Muscle layer of duodenum (tissue), 2 donors: ENCODE results near the gene SCPEP1.

ENCODE experiments used
- H3K27ac ChIP-seq: one replicate; pipeline ENCODE4 v1.7.0; 2013; ENCODE audit warnings: mild to moderate bottlenecking, low read length
- H3K27me3 ChIP-seq: one replicate; pipeline ENCODE4 v1.7.0; 2013; ENCODE audit warnings: low read depth, mild to moderate bottlenecking, control low read depth, low read length
- H3K36me3 ChIP-seq, 2 donors: one replicate each; pipeline ENCODE4 v1.7.0; 2013; ENCODE audit warnings: low read length in 2 of 2, control low read depth in 1 of 2, mild to moderate bottlenecking in 1 of 2; ENCODE audit not compliant: insufficient read depth in 2 of 2, control insufficient read depth in 1 of 2
- H3K4me1 ChIP-seq, 2 donors: one replicate each; pipeline ENCODE4 v1.7.0; 2013; ENCODE audit warnings: low read length in 2 of 2, mild to moderate bottlenecking in 2 of 2, control low read depth in 1 of 2, moderate library complexity in 1 of 2; ENCODE audit not compliant: insufficient read depth in 2 of 2, control insufficient read depth in 1 of 2
- H3K4me3 ChIP-seq, 2 donors: one replicate each; pipeline ENCODE4 v1.7.0; 2013; ENCODE audit warnings: low read length in 2 of 2, low read depth in 1 of 2, mild to moderate bottlenecking in 1 of 2
- H3K9me3 ChIP-seq, 2 donors: one replicate each; pipeline ENCODE4 v1.7.0; 2013; ENCODE audit warnings: low read length in 2 of 2, control low read depth in 1 of 2, mild to moderate bottlenecking in 1 of 2; ENCODE audit not compliant: control insufficient read depth in 1 of 2
- donor health status: healthy.

Gene SCPEP1

GRCh38 chr17:56985371-56986162 lies 7.6 kb downstream of the SCPEP1 start:
- no peak overlapping the region for H3K27ac ChIP-seq
- peaks cover 30 to 57% of the 10 kb centered on the region in 2 donors for H3K36me3 ChIP-seq
- no peaks in the 10 kb centered on the region for H3K27me3 ChIP-seq
- H3K4me1 ChIP-seq = no peaks in the 10 kb centered on the region
- H3K9me3 ChIP-seq = no peaks in the 10 kb centered on the region
- no peak overlapping the region for H3K4me3 ChIP-seq

- no peak overlapping the region for H3K27ac ChIP-seq
- H3K4me3 ChIP-seq = no peak overlapping the region
- no peaks in the 10 kb centered on the region for H3K27me3 ChIP-seq
- no peaks in the 10 kb centered on the region for H3K9me3 ChIP-seq
- H3K36me3 ChIP-seq = peaks cover 32 to 59% of the 10 kb centered on the region in 2 donors
- H3K4me1 ChIP-seq = no peaks in the 10 kb centered on the region
Measured at GRCh38 chr17:56987283-56987834, 9.4 kb downstream of the SCPEP1 start.

DNA sequence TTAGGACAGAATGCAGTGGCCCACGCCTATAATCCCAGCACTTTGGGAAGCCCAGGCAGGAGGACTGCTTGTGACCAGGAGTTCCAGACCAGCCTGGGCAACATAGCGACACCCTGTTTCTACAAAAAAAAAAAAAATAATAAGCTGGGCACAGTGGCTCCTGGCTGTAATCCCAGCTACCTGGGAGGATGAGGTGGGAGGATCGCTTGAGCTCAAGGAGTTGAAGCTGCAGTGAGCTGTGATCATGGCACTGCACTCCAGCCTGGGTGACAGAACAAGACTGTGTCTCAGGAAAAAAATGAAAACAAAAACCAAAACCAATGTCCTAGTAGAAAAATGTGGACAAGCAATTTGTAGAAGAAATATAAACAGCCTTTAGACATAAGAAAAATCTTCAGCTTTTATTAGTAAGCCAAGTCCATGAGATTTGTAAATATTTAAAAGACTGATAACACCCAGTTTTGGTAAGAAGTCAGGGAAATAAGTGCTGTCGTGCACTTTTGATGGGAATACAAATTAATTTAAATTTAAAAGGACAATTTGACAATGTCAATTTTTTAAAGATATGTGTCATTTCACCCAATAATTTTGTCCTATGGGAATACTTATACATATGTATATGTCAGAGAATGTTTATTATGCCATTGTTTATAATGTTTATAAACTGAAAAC lies 11.1 kb downstream of the SCPEP1 start:
- H3K27ac ChIP-seq = no peak overlapping the region
- H3K27me3 ChIP-seq = no peaks in the 10 kb centered on the region
- H3K36me3 ChIP-seq = peaks cover 32 to 65% of the 10 kb centered on the region in 2 donors
- no peaks in the 10 kb centered on the region for H3K9me3 ChIP-seq
- no peak overlapping the region for H3K4me3 ChIP-seq
- H3K4me1 ChIP-seq = no peaks in the 10 kb centered on the region

GRCh38 chr17:56992364-56992763 lies 14.4 kb downstream of the SCPEP1 start:
- no peaks in the 10 kb centered on the region for H3K9me3 ChIP-seq
- peaks cover 0 to 8% of the 10 kb centered on the region in 2 donors for H3K4me1 ChIP-seq
- no peak overlapping the region for H3K4me3 ChIP-seq
- H3K36me3 ChIP-seq = peaks cover 20 to 55% of the 10 kb centered on the region in 2 donors
- no peak overlapping the region for H3K27ac ChIP-seq
- H3K27me3 ChIP-seq = no peaks in the 10 kb centered on the region

DNA sequence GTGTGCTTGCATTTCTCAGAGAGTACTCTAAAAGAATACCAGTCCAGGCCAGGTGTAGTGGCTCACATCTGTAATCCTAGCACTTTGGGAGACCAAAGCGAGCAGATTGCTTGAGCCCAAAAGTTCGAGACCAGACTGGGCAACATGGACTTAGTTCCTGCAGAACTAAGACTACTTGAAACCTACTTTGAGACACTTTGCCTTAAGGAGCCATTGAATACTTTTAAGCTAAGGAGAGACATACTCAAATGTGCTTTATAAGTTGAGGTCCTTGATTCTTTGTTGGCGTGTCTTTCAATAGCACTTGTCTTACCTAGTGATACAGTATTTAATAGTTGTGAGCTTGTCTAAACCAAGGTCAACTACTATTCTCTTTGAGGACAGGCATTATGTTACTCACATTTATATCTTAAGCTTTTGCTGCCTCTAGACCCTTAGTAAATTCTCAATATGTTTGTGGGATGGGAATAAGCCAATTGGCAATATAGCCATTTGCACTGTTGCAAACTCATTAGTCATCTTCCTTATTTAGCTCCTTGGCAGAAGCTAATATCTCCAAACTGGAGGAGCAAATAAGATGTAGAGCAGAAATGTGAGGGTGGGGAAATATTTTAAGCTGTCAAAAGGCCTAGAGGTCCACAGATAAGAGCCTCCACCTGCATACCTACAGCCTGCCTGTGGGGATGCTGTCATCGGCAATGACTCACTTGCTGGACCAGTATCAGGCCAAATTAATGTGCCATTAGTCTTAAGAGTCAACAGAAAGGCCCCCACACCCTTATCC lies 16.3 kb downstream of the SCPEP1 start:
- H3K4me1 ChIP-seq = peaks cover 0 to 8% of the 10 kb centered on the region in 2 donors
- H3K9me3 ChIP-seq = no peaks in the 10 kb centered on the region
- H3K4me3 ChIP-seq = no peak overlapping the region
- H3K36me3 ChIP-seq = peaks cover 13 to 58% of the 10 kb centered on the region in 2 donors
- H3K27ac ChIP-seq = no peak overlapping the region
- no peaks in the 10 kb centered on the region for H3K27me3 ChIP-seq

DNA sequence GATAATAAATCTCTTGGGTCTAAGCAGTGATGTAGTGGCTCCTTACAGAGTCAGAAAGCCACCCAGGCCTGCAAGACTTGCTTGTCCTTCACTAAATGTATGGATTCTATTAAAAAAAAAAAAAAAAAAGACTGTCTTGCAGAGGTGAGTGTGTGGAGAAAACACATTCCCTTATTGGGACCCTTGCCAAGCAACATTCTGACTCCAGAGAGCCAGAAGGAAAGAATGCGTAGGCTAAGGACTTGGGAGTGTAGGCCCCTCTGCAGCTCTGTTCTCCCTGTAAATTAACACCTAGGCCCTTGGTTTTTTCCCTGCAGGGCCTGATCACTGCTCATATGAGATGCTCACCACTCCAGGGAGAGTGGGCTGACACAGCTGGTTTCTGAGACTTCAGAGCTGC lies 17.8 kb downstream of the SCPEP1 start:
- no peak overlapping the region for H3K4me3 ChIP-seq
- no peaks in the 10 kb centered on the region for H3K9me3 ChIP-seq
- peaks cover 17 to 61% of the 10 kb centered on the region in 2 donors for H3K36me3 ChIP-seq
- peaks cover 0 to 8% of the 10 kb centered on the region in 2 donors for H3K4me1 ChIP-seq
- H3K27me3 ChIP-seq = no peaks in the 10 kb centered on the region
- no peak overlapping the region for H3K27ac ChIP-seq

GRCh38 chr17:56997313-56997712 lies 19.4 kb downstream of the SCPEP1 start:
- H3K4me3 ChIP-seq = no peak overlapping the region
- H3K36me3 ChIP-seq = peaks cover 20 to 63% of the 10 kb centered on the region in 2 donors
- H3K27ac ChIP-seq = no peak overlapping the region
- H3K4me1 ChIP-seq = peaks cover 0 to 8% of the 10 kb centered on the region in 2 donors
- no peaks in the 10 kb centered on the region for H3K27me3 ChIP-seq
- no peaks in the 10 kb centered on the region for H3K9me3 ChIP-seq

DNA sequence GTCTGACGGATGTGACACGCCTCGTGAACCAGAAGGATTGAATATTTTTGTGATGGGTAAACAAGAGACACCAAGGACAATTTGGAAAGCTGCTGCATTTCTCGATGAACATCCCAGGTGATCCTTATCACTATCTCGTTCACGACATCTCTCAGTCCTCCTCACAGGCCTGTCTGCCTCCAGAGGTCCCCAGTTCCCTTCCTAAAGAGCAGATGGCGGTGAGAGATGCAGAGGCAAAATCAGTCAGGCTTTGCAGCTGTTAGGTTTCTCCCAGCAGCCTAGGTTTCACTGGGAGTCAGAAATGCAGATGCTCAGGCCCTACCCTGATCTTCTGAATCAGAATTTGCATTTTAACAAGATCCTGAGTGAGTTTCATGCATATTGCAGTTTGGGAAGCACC lies 23.6 kb downstream of the SCPEP1 start:
- H3K4me3 ChIP-seq = no peak overlapping the region
- H3K27me3 ChIP-seq = no peaks in the 10 kb centered on the region
- H3K36me3 ChIP-seq = peaks cover 18 to 70% of the 10 kb centered on the region in 2 donors

GRCh38 chr17:57002904-57003303 lies 25.0 kb downstream of the SCPEP1 start:
- Histone ChIP-seq H3K9me3 (no peaks in the 10 kb centered on the region), H3K27me3 (no peaks in the 10 kb centered on the region), H3K4me3 (no peak overlapping the region), H3K36me3 (peaks cover 18 to 61% of the 10 kb centered on the region in 2 donors), H3K27ac (no peak overlapping the region), H3K4me1 (no peaks in the 10 kb centered on the region)

More for the DNA sequence above, 23.6 kb downstream of the SCPEP1 start:
- Histone ChIP-seq H3K9me3 (no peaks in the 10 kb centered on the region), H3K27ac (no peak overlapping the region), H3K4me1 (no peaks in the 10 kb centered on the region)

- Histone ChIP-seq H3K36me3 (peaks cover 12 to 47% of the 10 kb centered on the region in 2 donors), H3K9me3 (no peaks in the 10 kb centered on the region), H3K4me1 (no peaks in the 10 kb centered on the region), H3K4me3 (no peak overlapping the region), H3K27ac (no peak overlapping the region), H3K27me3 (no peaks in the 10 kb centered on the region)
Measured at GRCh38 chr17:57004944-57005579, 27.1 kb downstream of the SCPEP1 start.
